ENCODE data around the gene TBC1D5. TPM values are rescaled to one million over a fixed set of nuclear protein-coding genes. Genes with fewer than 3 reads are reported as not detected.

Gene TBC1D5
- total RNA-seq, 1 donor from 2014 or later = 108 TPM

DNA sequence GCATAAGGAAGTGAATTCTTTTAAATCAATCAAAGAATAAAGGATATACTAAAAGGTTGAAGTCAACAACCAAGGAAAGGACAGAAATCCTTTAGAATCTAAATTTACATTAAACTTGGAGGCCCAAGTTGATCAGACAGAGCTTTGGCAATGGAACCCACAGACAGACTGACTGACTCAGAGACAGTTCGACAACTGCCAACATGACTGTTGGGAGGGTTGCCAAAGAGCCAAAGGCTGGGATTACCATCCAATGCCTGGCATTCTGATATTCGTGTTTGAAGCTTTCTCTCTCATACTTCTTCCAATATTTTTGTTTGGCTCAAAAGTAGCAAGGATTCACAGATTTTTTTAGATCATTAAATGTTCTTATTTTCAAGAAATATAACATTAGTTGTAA lies 451.5 kb downstream of the TBC1D5 start:
- H3K27me3 ChIP-seq = no peaks in the 10 kb centered on the region

DNA sequence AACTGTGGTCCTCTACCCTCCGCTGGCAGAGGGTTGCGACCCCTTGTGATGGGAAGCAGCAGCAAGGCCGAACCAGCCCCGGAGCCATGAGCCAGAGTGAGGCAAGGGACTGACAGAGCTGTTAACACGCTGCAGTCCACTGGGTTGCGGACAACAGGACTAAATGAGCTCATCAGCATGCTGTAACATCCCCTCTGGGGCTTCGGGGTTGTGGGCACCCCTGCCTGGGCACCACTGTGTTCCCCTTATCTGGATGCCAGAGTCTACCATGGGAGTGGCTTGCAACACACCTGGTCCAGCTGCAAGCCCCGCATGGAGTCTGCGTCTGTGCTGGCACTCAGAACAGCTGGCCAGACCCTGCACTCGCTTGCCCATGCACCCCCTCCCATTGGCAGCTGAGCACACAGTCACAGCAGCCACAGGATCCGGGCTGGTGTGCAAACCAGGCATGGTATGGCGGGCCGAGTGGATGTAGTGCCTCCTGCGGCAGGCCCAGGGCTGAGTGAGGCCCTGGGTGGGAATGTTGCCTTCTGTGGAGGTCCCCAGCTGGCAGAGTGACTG lies 453.5 kb downstream of the TBC1D5 start:
- Histone ChIP-seq H4K20me1 (ENCODE audit: low read depth) (no peaks in the 10 kb centered on the region), H3K4me1 (no peaks in the 10 kb centered on the region), H3K4me3 (no peak overlapping the region), H3K9me3 (ENCODE audit: low read depth) (no peaks in the 10 kb centered on the region), H2AFZ (replicated peaks) (no peak overlapping the region), H3K9ac (no peak overlapping the region), H3K36me3 (no peaks in the 10 kb centered on the region), H3K27me3 (no peaks in the 10 kb centered on the region), H3K79me2 (ENCODE audit: low read depth) (no peaks in the 10 kb centered on the region), H3K27ac (no peak overlapping the region), H3K4me2 (no peak overlapping the region), H3F3A (ENCODE audit: low read depth) (no peaks in the 10 kb centered on the region)
- DNase-seq (ENCODE audit: low spot score) = no peak
- no peaks in the 10 kb centered on the region for H3K9me3 Mint-ChIP-seq
- no peaks in the 10 kb centered on the region for H3K36me3 Mint-ChIP-seq
- H3K27me3 Mint-ChIP-seq (ENCODE audit: insufficient read depth, low read depth) = no peaks in the 10 kb centered on the region
- TF ChIP-seq EZH2phosphoT487 (IDR thresholded peaks at IDR 0.05) = no peak
- no peak overlapping the region for H3K27ac Mint-ChIP-seq
- no peak overlapping the region for H3K4me3 Mint-ChIP-seq
- no peaks in the 10 kb centered on the region for H3K4me1 Mint-ChIP-seq

More for the DNA sequence above, 451.5 kb downstream of the TBC1D5 start:
- Histone ChIP-seq H3K9ac (no peak overlapping the region), H3K79me2 (ENCODE audit: low read depth) (no peaks in the 10 kb centered on the region), H4K20me1 (ENCODE audit: low read depth) (no peaks in the 10 kb centered on the region), H3K4me2 (no peak overlapping the region), H2AFZ (replicated peaks) (no peak overlapping the region), H3K9me3 (ENCODE audit: low read depth) (no peaks in the 10 kb centered on the region), H3K4me1 (no peaks in the 10 kb centered on the region), H3K4me3 (no peak overlapping the region), H3F3A (ENCODE audit: low read depth) (no peaks in the 10 kb centered on the region), H3K36me3 (no peaks in the 10 kb centered on the region), H3K27ac (no peak overlapping the region)
- Mint-ChIP-seq H3K4me1 (no peaks in the 10 kb centered on the region), H3K27me3 (ENCODE audit: insufficient read depth, low read depth) (no peaks in the 10 kb centered on the region), H3K27ac (no peak overlapping the region), H3K4me3 (no peak overlapping the region), H3K36me3 (no peaks in the 10 kb centered on the region), H3K9me3 (no peaks in the 10 kb centered on the region)
- TF ChIP-seq EZH2phosphoT487 (IDR thresholded peaks at IDR 0.05) (no peak), EZH2 (IDR thresholded peaks at IDR 0.05) (no peak)
- TF ChIP-seq, protein P1, sequence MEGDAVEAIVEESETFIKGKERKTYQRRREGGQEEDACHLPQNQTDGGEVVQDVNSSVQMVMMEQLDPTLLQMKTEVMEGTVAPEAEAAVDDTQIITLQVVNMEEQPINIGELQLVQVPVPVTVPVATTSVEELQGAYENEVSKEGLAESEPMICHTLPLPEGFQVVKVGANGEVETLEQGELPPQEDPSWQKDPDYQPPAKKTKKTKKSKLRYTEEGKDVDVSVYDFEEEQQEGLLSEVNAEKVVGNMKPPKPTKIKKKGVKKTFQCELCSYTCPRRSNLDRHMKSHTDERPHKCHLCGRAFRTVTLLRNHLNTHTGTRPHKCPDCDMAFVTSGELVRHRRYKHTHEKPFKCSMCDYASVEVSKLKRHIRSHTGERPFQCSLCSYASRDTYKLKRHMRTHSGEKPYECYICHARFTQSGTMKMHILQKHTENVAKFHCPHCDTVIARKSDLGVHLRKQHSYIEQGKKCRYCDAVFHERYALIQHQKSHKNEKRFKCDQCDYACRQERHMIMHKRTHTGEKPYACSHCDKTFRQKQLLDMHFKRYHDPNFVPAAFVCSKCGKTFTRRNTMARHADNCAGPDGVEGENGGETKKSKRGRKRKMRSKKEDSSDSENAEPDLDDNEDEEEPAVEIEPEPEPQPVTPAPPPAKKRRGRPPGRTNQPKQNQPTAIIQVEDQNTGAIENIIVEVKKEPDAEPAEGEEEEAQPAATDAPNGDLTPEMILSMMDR (IDR thresholded peaks at IDR 0.05) = no peak
- DNase-seq (ENCODE audit: low spot score) = no peak

DNA sequence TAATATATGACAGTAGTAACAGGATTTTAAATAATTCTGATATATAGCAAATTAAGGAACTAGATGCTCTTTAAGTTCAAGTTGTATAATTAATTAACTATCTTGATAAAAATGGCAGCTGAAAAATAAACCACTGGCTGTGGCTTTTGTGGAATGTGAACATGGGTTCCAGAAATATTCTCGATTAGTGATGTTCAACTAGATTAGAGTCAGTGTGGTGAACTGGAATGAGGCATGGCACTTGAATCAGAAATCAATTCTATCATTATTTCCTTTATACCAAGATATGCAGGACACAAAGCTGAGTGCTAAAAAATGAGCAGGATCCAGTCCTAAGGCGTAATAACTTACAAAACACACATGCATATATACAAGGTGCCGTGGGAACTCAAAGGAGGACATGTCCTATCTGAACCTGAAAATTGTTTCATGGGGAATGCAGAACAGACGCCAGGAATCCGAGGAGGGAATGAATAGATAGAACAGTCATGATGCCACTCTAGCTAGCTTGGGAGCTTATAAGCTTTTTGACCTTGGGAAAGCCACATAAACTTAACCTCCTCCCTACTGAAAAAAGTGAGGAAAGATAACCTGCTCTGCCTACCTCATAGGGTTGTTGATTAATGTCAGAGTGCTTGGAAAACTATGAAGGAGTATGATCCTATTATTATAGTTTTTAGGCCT lies 455.3 kb downstream of the TBC1D5 start:
- no peak for TF ChIP-seq EZH2phosphoT487 (IDR thresholded peaks at IDR 0.05)
- TF ChIP-seq, protein P1 (IDR thresholded peaks at IDR 0.05) = no peak
- TF ChIP-seq EZH2 (IDR thresholded peaks at IDR 0.05) = no peak
- H2AFZ ChIP-seq (replicated peaks) = no peak overlapping the region
- H3K9me3 Mint-ChIP-seq = no peaks in the 10 kb centered on the region
- no peaks in the 10 kb centered on the region for H3K4me1 Mint-ChIP-seq
- H3F3A ChIP-seq (ENCODE audit: low read depth) = no peaks in the 10 kb centered on the region
- no peaks in the 10 kb centered on the region for H3K27me3 Mint-ChIP-seq (ENCODE audit: insufficient read depth, low read depth)
- no peak overlapping the region for H3K27ac ChIP-seq
- no peak overlapping the region for H3K4me3 Mint-ChIP-seq
- H4K20me1 ChIP-seq (ENCODE audit: low read depth) = no peaks in the 10 kb centered on the region
- H3K4me1 ChIP-seq = no peaks in the 10 kb centered on the region
- H3K27me3 ChIP-seq = no peaks in the 10 kb centered on the region
- no peak for DNase-seq (ENCODE audit: low spot score)
- no peak overlapping the region for H3K9ac ChIP-seq
- no peaks in the 10 kb centered on the region for H3K36me3 ChIP-seq
- no peaks in the 10 kb centered on the region for H3K9me3 ChIP-seq (ENCODE audit: low read depth)
- no peaks in the 10 kb centered on the region for H3K36me3 Mint-ChIP-seq
- no peak overlapping the region for H3K4me3 ChIP-seq
- H3K4me2 ChIP-seq = no peak overlapping the region
- H3K27ac Mint-ChIP-seq = no peak overlapping the region
- H3K79me2 ChIP-seq (ENCODE audit: low read depth) = no peaks in the 10 kb centered on the region

DNA sequence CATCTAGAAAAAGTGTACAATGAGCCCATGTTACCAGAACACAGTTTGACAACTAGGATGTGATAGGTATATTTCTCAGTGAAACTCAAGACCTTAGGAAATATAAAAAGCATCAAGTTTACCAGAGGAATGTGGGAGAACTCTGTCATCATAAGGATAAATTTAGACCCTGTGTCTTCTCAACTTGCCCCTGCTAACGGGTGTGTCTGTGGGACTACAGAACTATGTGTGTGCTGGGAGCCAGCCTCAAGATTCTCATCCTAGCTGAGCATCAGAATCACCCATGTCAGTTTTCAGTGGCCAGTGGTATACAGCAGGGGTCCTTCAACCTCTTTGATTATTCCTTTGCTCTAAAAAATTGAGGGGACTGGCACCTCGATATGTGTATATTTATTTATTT lies 464.4 kb downstream of the TBC1D5 start:
- Histone ChIP-seq H3F3A (ENCODE audit: low read depth) (no peaks in the 10 kb centered on the region), H3K36me3 (no peaks in the 10 kb centered on the region), H3K79me2 (ENCODE audit: low read depth) (no peaks in the 10 kb centered on the region), H3K27ac (no peak overlapping the region), H3K4me3 (no peak overlapping the region), H4K20me1 (ENCODE audit: low read depth) (no peaks in the 10 kb centered on the region), H3K9ac (no peak overlapping the region), H3K27me3 (no peaks in the 10 kb centered on the region), H3K4me1 (peaks cover 8% of the 10 kb centered on the region), H2AFZ (replicated peaks) (no peak overlapping the region), H3K4me2 (no peak overlapping the region), H3K9me3 (ENCODE audit: low read depth) (no peaks in the 10 kb centered on the region)
- no peak overlapping the region for H3K4me3 Mint-ChIP-seq
- peaks cover 4% of the 10 kb centered on the region for H3K27me3 Mint-ChIP-seq (ENCODE audit: insufficient read depth, low read depth)
- no peak for DNase-seq (ENCODE audit: low spot score)
- H3K4me1 Mint-ChIP-seq = no peaks in the 10 kb centered on the region
- TF ChIP-seq EZH2 (IDR thresholded peaks at IDR 0.05) = no peak
- TF ChIP-seq EZH2phosphoT487 (IDR thresholded peaks at IDR 0.05) = no peak
- TF ChIP-seq, protein P1 (IDR thresholded peaks at IDR 0.05) = no peak
- H3K9me3 Mint-ChIP-seq = no peaks in the 10 kb centered on the region
- H3K27ac Mint-ChIP-seq = no peak overlapping the region
- peaks cover 6% of the 10 kb centered on the region for H3K36me3 Mint-ChIP-seq

Measured in neural progenitor cell (in vitro differentiated cells).